Measurements from ENCODE around the gene SIGLEC11.

DNA sequence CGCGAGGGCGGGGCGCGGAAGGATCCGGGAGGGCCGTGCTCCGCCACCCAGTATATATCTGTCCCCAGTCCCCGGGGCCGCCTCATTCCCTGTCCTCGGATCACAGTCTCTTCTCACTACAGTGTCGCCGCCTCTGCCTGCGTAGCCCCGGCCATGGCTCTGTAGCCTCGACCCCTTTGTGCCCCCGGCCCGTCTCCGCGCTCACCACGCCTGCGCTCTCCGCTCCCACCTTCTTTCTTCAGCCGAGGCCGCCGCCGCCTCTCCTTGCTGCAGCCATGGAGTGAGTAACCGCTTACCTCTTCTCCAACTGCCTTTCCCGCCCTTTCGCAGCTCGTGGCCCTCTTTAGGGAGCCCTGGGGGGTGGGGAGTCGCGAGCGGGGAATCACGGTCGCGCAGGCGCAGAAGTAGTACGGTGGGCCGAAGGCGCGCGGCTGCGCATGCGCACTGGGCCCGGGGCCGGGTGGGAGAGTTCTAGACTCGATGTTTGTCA, 31.8 kb downstream of the SIGLEC11 start, which contains the start of the genes ATF5 and NUP62:
- TF ChIP-seq, protein P1, sequence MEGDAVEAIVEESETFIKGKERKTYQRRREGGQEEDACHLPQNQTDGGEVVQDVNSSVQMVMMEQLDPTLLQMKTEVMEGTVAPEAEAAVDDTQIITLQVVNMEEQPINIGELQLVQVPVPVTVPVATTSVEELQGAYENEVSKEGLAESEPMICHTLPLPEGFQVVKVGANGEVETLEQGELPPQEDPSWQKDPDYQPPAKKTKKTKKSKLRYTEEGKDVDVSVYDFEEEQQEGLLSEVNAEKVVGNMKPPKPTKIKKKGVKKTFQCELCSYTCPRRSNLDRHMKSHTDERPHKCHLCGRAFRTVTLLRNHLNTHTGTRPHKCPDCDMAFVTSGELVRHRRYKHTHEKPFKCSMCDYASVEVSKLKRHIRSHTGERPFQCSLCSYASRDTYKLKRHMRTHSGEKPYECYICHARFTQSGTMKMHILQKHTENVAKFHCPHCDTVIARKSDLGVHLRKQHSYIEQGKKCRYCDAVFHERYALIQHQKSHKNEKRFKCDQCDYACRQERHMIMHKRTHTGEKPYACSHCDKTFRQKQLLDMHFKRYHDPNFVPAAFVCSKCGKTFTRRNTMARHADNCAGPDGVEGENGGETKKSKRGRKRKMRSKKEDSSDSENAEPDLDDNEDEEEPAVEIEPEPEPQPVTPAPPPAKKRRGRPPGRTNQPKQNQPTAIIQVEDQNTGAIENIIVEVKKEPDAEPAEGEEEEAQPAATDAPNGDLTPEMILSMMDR (CRISPR knock-in tag; IDR thresholded peaks at IDR 0.05): no peak
- TF ChIP-seq, protein P2, sequence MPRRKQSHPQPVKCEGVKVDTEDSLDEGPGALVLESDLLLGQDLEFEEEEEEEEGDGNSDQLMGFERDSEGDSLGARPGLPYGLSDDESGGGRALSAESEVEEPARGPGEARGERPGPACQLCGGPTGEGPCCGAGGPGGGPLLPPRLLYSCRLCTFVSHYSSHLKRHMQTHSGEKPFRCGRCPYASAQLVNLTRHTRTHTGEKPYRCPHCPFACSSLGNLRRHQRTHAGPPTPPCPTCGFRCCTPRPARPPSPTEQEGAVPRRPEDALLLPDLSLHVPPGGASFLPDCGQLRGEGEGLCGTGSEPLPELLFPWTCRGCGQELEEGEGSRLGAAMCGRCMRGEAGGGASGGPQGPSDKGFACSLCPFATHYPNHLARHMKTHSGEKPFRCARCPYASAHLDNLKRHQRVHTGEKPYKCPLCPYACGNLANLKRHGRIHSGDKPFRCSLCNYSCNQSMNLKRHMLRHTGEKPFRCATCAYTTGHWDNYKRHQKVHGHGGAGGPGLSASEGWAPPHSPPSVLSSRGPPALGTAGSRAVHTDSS (CRISPR knock-in tag; conservative IDR thresholded peaks at IDR 0.05): no peak
- TF ChIP-seq PHF8 (CRISPR knock-in tag; IDR thresholded peaks at IDR 0.05) (peak; percentile 94), RFX5 (IDR thresholded peaks at IDR 0.05; ENCODE audit: low read depth, low read length) (no peak), SETDB1 (CRISPR knock-in tag; IDR thresholded peaks at IDR 0.05; ENCODE audit: borderline replicate concordance) (no peak), EZH2 (conservative IDR thresholded peaks at IDR 0.05; ENCODE audit: low read depth, low read length) (no peak), NFE2L1 (CRISPR knock-in tag; IDR thresholded peaks at IDR 0.05; ENCODE audit: borderline replicate concordance) (0 out of 2 replicates have a peak, but pooled peaks have one; percentile 42), SIN3A (IDR thresholded peaks at IDR 0.05; ENCODE audit: borderline replicate concordance, low read depth, low read length) (no peak), ZNF232 (CRISPR knock-in tag; IDR thresholded peaks at IDR 0.05; ENCODE audit: borderline replicate concordance) (no peak)
- TF ChIP-seq, protein P3, sequence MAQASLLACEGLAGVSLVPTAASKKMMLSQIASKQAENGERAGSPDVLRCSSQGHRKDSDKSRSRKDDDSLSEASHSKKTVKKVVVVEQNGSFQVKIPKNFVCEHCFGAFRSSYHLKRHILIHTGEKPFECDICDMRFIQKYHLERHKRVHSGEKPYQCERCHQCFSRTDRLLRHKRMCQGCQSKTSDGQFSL (CRISPR knock-in tag; IDR thresholded peaks at IDR 0.05): peak; percentile 77; the same call in 1 of the 2 replicates
